Keratinocyte (primary cell): ENCODE results near the gene UFD1.

Experiments used
- CTCF ChIP-seq, 3 experiments: IDR thresholded peaks in 1 of 3; conservative IDR thresholded peaks in 1 of 3; optimal IDR thresholded peaks in 1 of 3; 2 replicates in 2 of 3; 3 replicates in 1 of 3; pipeline versions ENCODE3 to v1.5.1; 2011; ENCODE audit warnings: low read length in 3 of 3, mild to moderate bottlenecking in 3 of 3, moderate library complexity in 2 of 3, control low read depth in 1 of 3, inconsistent platforms in 1 of 3; ENCODE audit not compliant: insufficient read depth in 2 of 3; ENCODE audit errors: extremely low read depth in 1 of 3
- EZH2 ChIP-seq: IDR thresholded peaks from one replicate; pipeline ENCODE4 v1.6.1; 2012; ENCODE audit warnings: inconsistent platforms, mild to moderate bottlenecking, low read length, moderate library complexity

- TF ChIP-seq CTCF (optimal IDR thresholded peaks at IDR 0.05 in 1 of 3, IDR thresholded peaks at IDR 0.05 in 1 of 3, conservative IDR thresholded peaks at IDR 0.05 in 1 of 3; ENCODE audit: extremely low read depth in 1 of 3, insufficient read depth in 2 of 3, low read length in 3 of 3) (no peak), EZH2 (peak; percentile 81)
These were observed 44.5 kb upstream of the UFD1 start for GRCh38 chr22:19523240-19524169.
